CD4-positive, CD25-positive, alpha-beta regulatory T cell (primary cell): Measurements from ENCODE around the gene ZMYND19. TPM values are rescaled to one million over a fixed set of nuclear protein-coding genes. Genes with fewer than 3 reads are reported as not detected.

Source experiments
- ATAC-seq, 2 donors: fragments of 150-1000 bp; cut with Tn5 transposase; one replicate each; pipeline ENCODE4 v1.10.0; 2021; ENCODE audit warnings: low read depth in 2 of 2, moderate number of reproducible peaks in 2 of 2, moderate library complexity in 1 of 2
- DNase-seq, 3 donors: peaks; one replicate each; pipeline versions ENCODE4 v3.0.0 to v3.0.0-alpha.2; 2012 to 2022; ENCODE audit warnings: mixed read lengths in 1 of 3
- H3K27ac ChIP-seq: one replicate; pipeline ENCODE4 v1.7.0; 2013; ENCODE audit warnings: mild to moderate bottlenecking, low read length; ENCODE audit not compliant: insufficient read depth, poor library complexity, severe bottlenecking
- H3K27me3 ChIP-seq: one replicate; pipeline ENCODE4 v1.7.0; 2013; ENCODE audit warnings: low read length; ENCODE audit not compliant: control insufficient read depth, insufficient read depth
- H3K36me3 ChIP-seq: one replicate; pipeline ENCODE4 v1.7.0; 2013; ENCODE audit warnings: mild to moderate bottlenecking, low read length, moderate library complexity; ENCODE audit not compliant: control insufficient read depth, insufficient read depth
- H3K4me1 ChIP-seq: 2 replicates; pipeline ENCODE4 v1.7.0; 2013; ENCODE audit warnings: mild to moderate bottlenecking, low read length; ENCODE audit not compliant: insufficient read depth, control insufficient read depth, poor library complexity, severe bottlenecking
- H3K4me3 ChIP-seq: one replicate; pipeline ENCODE4 v1.7.0; 2013; ENCODE audit warnings: low read depth, mild to moderate bottlenecking, low read length, moderate library complexity
- H3K9me3 ChIP-seq, 2 experiments: 1 replicate in 1 of 2; 2 replicates in 1 of 2; pipeline ENCODE4 v1.7.0; 2013; ENCODE audit warnings: low read length in 2 of 2, mild to moderate bottlenecking in 1 of 2, moderate library complexity in 1 of 2; ENCODE audit not compliant: control insufficient read depth in 2 of 2
- H3K27ac Mint-ChIP-seq, 3 donors: one replicate each; pipeline ENCODE4 v1.8.0; 2020 to 2022; ENCODE audit warnings: mild to moderate bottlenecking in 3 of 3, mixed read lengths in 3 of 3, moderate library complexity in 2 of 3
- H3K27me3 Mint-ChIP-seq: one replicate; pipeline ENCODE4 v1.8.0; 2022; ENCODE audit warnings: mild to moderate bottlenecking, mixed read lengths
- H3K36me3 Mint-ChIP-seq: one replicate; pipeline ENCODE4 v1.8.0; 2020; ENCODE audit warnings: mixed read lengths
- H3K4me1 Mint-ChIP-seq, 4 donors: one replicate each; pipeline ENCODE4 v1.8.0; 2020 to 2022; ENCODE audit warnings: mixed read lengths in 4 of 4, mild to moderate bottlenecking in 1 of 4
- H3K4me3 Mint-ChIP-seq, 4 donors: one replicate each; pipeline ENCODE4 v1.8.0; 2020 to 2022; ENCODE audit warnings: mild to moderate bottlenecking in 4 of 4, mixed read lengths in 4 of 4, moderate library complexity in 3 of 4
- H3K9me3 Mint-ChIP-seq, 7 donors: one replicate each; pipeline ENCODE4 v1.8.0; 2020 to 2022; ENCODE audit warnings: mixed read lengths in 7 of 7, mild to moderate bottlenecking in 3 of 7, moderate library complexity in 2 of 7
- polyA plus RNA-seq, 4 donors: library from polyadenylated mRNA; unstranded; fragments of 300-500 nt; fragmentation: Illumina TruSeq; gene quantifications; one replicate each; pipeline ENCODE4 v1.2.3, GENCODE V29; 2021
- total RNA-seq: library from RNA; stranded (reverse); gene quantifications from one replicate; pipeline ENCODE4 v1.2.3, GENCODE V29; 2022

The ZMYND19 gene
- total and polyA plus RNA-seq, 5 donors from 2014 or later = 4.4 to 20.4 (median 5.8) TPM

- Mint-ChIP-seq H3K27ac (no peak overlapping the region), H3K27me3 (no peaks in the 10 kb centered on the region), H3K9me3 (no peaks in the 10 kb centered on the region), H3K36me3 (peaks cover 6% of the 10 kb centered on the region), H3K4me1 (peaks cover 0 to 17% (median 4%) of the 10 kb centered on the region in 4 donors), H3K4me3 (peak overlapping the region in 2 of 4 donors; percentile 84 to 92)
- no peak overlapping the region for H3K4me3 ChIP-seq
- peaks cover 15% of the 10 kb centered on the region for H3K36me3 ChIP-seq
- no peaks in the 10 kb centered on the region for H3K27me3 ChIP-seq
- no peaks in the 10 kb centered on the region for H3K9me3 ChIP-seq
- H3K27ac ChIP-seq = no peak overlapping the region
- ATAC-seq = no peak
- peak in 1 of 3 donors; percentile 28 for DNase-seq
- H3K4me1 ChIP-seq = peaks cover 17% of the 10 kb centered on the region
Observed at GRCh38 chr9:137582286-137582860, 7.9 kb downstream of the ZMYND19 start.

GRCh38 chr9:137581361-137582285, 8.7 kb downstream of the ZMYND19 start:
- Histone ChIP-seq H3K4me3 (no peak overlapping the region), H3K4me1 (peaks cover 25% of the 10 kb centered on the region), H3K27me3 (no peaks in the 10 kb centered on the region), H3K36me3 (peaks cover 10% of the 10 kb centered on the region), H3K9me3 (no peaks in the 10 kb centered on the region), H3K27ac (no peak overlapping the region)
- H3K4me1 Mint-ChIP-seq = peaks cover 0 to 24% (median 10%) of the 10 kb centered on the region in 4 donors
- H3K27me3 Mint-ChIP-seq = no peaks in the 10 kb centered on the region
- H3K27ac Mint-ChIP-seq = no peak overlapping the region
- ATAC-seq (no peak), DNase-seq (no peak)
- peak overlapping the region in 2 of 4 donors; percentile 44 to 92 for H3K4me3 Mint-ChIP-seq
- H3K9me3 Mint-ChIP-seq = no peaks in the 10 kb centered on the region
- H3K36me3 Mint-ChIP-seq = peaks cover 6% of the 10 kb centered on the region

- H3K27me3 Mint-ChIP-seq = no peaks in the 10 kb centered on the region
- H3K9me3 Mint-ChIP-seq = no peaks in the 10 kb centered on the region
- Histone ChIP-seq H3K36me3 (peaks cover 6% of the 10 kb centered on the region), H3K4me3 (no peak overlapping the region), H3K27me3 (no peaks in the 10 kb centered on the region), H3K4me1 (peaks cover 31% of the 10 kb centered on the region), H3K9me3 (no peaks in the 10 kb centered on the region), H3K27ac (no peak overlapping the region)
- peak overlapping the region in 1 of 4 donors; percentile 32 for H3K4me3 Mint-ChIP-seq
- no peak for DNase-seq
- ATAC-seq = no peak
- no peak overlapping the region for H3K27ac Mint-ChIP-seq
- H3K36me3 Mint-ChIP-seq = peaks cover 5% of the 10 kb centered on the region
- H3K4me1 Mint-ChIP-seq = peaks cover 0 to 31% (median 16%) of the 10 kb centered on the region in 4 donors
Observed at GRCh38 chr9:137580954-137581322, 9.4 kb downstream of the ZMYND19 start.

GRCh38 chr9:137580209-137580953, 9.9 kb downstream of the ZMYND19 start:
- no peak for DNase-seq
- no peak for ATAC-seq

GRCh38 chr9:137579259-137579604, 11.1 kb downstream of the ZMYND19 start:
- ATAC-seq = no peak
- Mint-ChIP-seq H3K27me3 (no peaks in the 10 kb centered on the region), H3K36me3 (peaks cover 16% of the 10 kb centered on the region), H3K4me3 (peak overlapping the region; percentile 78 to 87 (median 83)), H3K27ac (peak overlapping the region; percentile 41 to 69 (median 51)), H3K4me1 (peaks cover 0 to 44% (median 27%) of the 10 kb centered on the region in 4 donors), H3K9me3 (no peaks in the 10 kb centered on the region)
- no peaks in the 10 kb centered on the region for H3K9me3 ChIP-seq
- no peak for DNase-seq
- no peaks in the 10 kb centered on the region for H3K27me3 ChIP-seq
- peak overlapping the region; percentile 55 for H3K4me3 ChIP-seq
- peak overlapping the region; percentile 73 for H3K27ac ChIP-seq
- peaks cover 33% of the 10 kb centered on the region for H3K4me1 ChIP-seq
- H3K36me3 ChIP-seq = peaks cover 20% of the 10 kb centered on the region

More at GRCh38 chr9:137580209-137580953, 9.9 kb downstream of the ZMYND19 start:
- Histone ChIP-seq H3K36me3 (peaks cover 9% of the 10 kb centered on the region), H3K27ac (no peak overlapping the region), H3K27me3 (no peaks in the 10 kb centered on the region), H3K9me3 (no peaks in the 10 kb centered on the region), H3K4me1 (peaks cover 33% of the 10 kb centered on the region), H3K4me3 (no peak overlapping the region)
- Mint-ChIP-seq H3K4me3 (peak overlapping the region in 1 of 4 donors; percentile 15), H3K27me3 (no peaks in the 10 kb centered on the region), H3K36me3 (peaks cover 10% of the 10 kb centered on the region), H3K27ac (no peak overlapping the region), H3K4me1 (peaks cover 0 to 36% (median 21%) of the 10 kb centered on the region in 4 donors), H3K9me3 (no peaks in the 10 kb centered on the region)

- peaks cover 24% of the 10 kb centered on the region for H3K36me3 ChIP-seq
- ATAC-seq (peak; percentile 97), DNase-seq (peak; percentile 92 to 94 (median 93))
- no peaks in the 10 kb centered on the region for H3K9me3 ChIP-seq
- no peaks in the 10 kb centered on the region for H3K27me3 ChIP-seq
- Mint-ChIP-seq H3K36me3 (peaks cover 16% of the 10 kb centered on the region), H3K4me3 (peak within 1 kb of the TSS; percentile 86 to 92 (median 87)), H3K9me3 (no peaks in the 10 kb centered on the region), H3K4me1 (peaks cover 0 to 44% (median 27%) of the 10 kb centered on the region in 4 donors), H3K27me3 (no peaks in the 10 kb centered on the region), H3K27ac (peak within 1 kb of the TSS; percentile 68 to 75 (median 69))
- H3K27ac ChIP-seq = peak within 1 kb of the TSS; percentile 73
- peak within 1 kb of the TSS; percentile 68 for H3K4me3 ChIP-seq
- peaks cover 33% of the 10 kb centered on the region for H3K4me1 ChIP-seq
Observed at GRCh38 chr9:137578518-137579258, 11.6 kb downstream of the ZMYND19 start, which contains the start of gene DPH7. DPH7 (minus strand) TSS chr9:137578925; CDS start chr9:137578777, 148 bp downstream.
